CD4-positive, alpha-beta T cell treated with Interferon gamma for 1 hour (primary cell): ENCODE data around the gene DXO.
"Not testable (repeated sequence)": the region's sequence is repeated elsewhere in the genome, so short reads cannot be mapped to it uniquely, and the experiment has no call there.

Experiments used
- DNase-seq: peaks from one replicate; pipeline ENCODE4 v3.0.0-alpha.2; 2020

The DXO gene

GRCh38 chr6:31971993-31972708, at the start of gene DXO:
TSS of gene DXO (minus strand) at chr6:31972138. CDS start at chr6:31971675, 463 bp downstream.
- DNase-seq = peak; percentile 99

GRCh38 chr6:32014547-32014946, 42.6 kb upstream of the DXO start, which contains the start of gene C4B:
TSS of gene C4B (plus strand) at chr6:32014795. CDS start at chr6:32014846, 51 bp downstream.
- not testable (repeated sequence) for DNase-seq

- DNase-seq = not testable (repeated sequence)
Observed at GRCh38 chr6:32013738-32014137, 41.8 kb upstream of the DXO start.

DNA sequence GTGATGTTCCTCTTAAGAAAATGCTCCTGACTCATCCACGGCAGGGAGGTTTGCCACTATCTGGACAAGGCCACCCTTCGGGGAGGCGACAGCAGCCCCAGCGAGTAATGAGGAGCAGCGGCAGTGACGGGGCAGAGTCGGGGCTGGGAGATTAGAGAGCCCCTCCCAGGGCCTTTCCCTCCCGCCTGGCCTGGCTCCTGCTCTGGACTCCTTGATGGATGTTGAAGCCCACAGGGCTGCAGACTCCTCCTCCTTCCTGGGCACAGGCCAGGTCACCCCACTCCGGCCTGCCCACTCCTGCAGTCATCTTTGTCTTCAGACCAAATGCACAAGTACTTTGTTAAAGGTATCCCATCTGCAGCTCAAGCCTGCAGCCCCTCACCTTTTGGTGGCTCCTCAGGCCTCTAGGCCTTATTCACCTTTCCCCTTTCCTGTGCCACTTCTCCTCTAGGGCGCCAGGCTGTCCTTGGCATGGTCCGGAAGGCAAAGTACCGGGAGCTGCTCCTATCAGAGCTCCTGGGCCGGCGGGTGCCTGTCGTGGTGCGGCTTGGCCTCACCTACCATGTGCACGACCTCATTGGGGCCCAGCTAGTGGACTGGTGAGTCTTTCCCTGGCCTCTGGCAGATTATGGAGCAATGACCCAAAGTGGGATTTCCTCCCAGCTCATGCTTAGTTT, 41.1 kb upstream of the DXO start:
- DNase-seq = not testable (repeated sequence)

GRCh38 chr6:32010856-32011530, 39.1 kb upstream of the DXO start:
- DNase-seq = not testable (repeated sequence)

- not testable (repeated sequence) for DNase-seq
Observed at GRCh38 chr6:32009537-32009936, 37.6 kb upstream of the DXO start.

DNA sequence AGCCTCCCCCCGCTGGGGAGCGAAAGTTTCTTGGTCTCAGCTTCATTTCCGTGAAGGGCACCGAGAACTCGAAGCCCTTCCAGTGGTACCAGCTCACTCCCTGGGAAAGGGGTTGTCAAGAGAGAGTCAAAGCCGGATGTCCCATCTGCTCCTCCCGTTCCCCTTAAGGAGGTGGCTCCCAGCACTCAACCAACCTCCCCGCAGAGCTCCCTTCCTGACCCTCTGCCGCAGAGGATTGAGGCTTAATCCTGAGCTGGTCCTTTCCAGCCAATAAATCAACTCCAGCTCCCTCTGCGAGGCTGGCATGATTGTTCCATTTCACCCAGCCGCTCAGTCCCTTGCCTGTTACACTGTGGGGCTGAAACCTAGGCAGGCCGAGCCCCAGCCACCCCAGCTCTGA, 36.7 kb upstream of the DXO start:
- DNase-seq = not testable (repeated sequence)

DNA sequence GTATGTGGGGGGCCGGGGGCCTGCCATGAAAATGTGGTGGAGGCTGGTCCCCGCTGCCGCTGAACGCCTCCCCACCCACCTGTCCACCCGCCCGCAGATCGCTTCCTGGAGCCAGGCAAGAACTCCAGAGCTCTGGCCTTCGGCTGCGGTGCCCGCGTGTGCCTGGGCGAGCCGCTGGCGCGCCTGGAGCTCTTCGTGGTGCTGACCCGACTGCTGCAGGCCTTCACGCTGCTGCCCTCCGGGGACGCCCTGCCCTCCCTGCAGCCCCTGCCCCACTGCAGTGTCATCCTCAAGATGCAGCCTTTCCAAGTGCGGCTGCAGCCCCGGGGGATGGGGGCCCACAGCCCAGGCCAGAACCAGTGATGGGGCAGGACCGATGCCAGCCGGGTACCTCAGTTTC, 36.1 kb upstream of the DXO start:
- not testable (repeated sequence) for DNase-seq

GRCh38 chr6:32007086-32007485, 35.1 kb upstream of the DXO start:
- not testable (repeated sequence) for DNase-seq

DNA sequence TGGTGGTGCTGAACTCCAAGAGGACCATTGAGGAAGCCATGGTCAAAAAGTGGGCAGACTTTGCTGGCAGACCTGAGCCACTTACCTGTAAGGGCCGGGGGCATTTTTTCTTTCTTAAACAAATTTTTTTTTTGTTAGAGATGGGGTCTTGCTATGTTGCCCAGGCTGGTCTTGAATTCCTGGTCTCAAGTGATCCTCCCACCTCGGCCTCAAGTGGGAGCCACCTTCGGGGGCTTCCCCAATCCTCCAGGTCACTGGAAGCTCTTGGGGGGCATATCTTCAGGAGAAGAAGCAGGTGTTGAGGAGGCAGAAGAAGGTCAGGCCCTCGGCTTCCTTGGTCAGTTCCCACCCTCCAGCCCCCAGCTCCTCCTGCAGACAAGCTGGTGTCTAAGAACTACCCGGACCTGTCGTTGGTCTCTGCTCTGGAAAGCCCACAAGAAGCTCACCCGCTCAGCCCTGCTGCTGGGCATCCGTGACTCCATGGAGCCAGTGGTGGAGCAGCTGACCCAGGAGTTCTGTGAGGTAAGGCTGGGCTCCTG, 34.1 kb upstream of the DXO start:
- not testable (repeated sequence) for DNase-seq

DNA sequence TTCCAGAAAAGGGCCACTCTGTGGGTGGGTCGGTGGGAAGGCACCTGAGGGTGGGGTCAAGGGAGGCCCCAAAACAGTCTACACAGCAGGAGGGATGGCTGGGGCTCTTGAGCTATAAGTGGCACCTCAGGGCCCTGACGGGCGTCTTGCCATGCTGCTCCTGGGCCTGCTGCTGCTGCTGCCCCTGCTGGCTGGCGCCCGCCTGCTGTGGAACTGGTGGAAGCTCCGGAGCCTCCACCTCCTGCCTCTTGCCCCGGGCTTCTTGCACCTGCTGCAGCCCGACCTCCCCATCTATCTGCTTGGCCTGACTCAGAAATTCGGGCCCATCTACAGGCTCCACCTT, 33.6 kb upstream of the DXO start:
- not testable (repeated sequence) for DNase-seq

DNA sequence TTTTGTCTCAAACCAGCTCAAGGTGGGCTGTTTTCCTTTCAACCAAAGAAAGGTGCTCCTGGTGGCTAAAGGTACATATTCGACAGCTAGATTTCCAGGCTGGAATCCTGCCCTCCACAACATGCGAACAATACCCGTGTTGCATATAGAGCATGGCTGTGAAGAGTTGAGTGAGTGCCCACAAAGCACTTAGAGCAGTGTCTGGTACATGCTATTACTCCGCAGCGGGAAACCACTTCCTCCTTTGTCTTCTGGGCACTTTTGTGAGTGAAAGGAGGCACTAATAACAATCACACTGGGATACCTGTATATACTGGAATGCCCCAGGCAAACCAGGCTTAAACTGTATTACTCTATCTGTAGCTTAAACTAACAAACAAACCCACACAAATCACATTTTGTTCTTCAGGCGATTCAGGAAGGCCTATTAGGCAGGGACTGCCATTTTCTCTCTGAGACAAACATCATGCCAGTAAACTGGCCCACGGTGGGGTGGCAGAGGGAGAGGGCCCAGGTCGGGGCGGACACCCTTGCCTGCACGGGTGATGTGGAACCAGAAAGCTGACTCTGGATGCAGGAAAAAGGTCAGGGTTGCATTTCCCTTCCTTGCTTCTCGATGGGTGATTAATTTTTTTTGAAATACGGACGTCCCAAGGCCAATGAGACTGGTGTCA, 33.1 kb upstream of the DXO start:
- DNase-seq = not testable (repeated sequence)

- DNase-seq = not testable (repeated sequence)
Observed at GRCh38 chr6:32004393-32004792, 32.5 kb upstream of the DXO start.

DNA sequence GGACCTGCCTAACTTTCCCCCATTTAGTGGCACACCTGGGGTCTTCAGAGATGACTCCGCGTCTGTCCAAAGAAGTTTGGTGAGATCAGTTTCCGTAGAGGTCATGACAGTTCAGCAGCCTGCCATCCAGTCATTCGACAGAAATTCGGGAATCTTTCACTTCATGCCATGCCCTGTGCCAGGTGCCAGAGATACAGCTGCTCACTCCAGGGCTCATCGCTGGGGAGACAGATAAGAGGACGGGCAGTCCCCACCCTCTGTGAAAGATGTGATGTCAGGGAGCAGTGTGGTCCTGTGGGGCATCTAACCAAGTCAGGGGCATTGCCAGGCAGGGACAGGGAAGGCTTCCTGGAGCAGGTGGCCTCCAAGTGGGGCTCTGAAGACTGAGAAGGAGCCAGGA, 31.4 kb upstream of the DXO start:
- not testable (repeated sequence) for DNase-seq

DNA sequence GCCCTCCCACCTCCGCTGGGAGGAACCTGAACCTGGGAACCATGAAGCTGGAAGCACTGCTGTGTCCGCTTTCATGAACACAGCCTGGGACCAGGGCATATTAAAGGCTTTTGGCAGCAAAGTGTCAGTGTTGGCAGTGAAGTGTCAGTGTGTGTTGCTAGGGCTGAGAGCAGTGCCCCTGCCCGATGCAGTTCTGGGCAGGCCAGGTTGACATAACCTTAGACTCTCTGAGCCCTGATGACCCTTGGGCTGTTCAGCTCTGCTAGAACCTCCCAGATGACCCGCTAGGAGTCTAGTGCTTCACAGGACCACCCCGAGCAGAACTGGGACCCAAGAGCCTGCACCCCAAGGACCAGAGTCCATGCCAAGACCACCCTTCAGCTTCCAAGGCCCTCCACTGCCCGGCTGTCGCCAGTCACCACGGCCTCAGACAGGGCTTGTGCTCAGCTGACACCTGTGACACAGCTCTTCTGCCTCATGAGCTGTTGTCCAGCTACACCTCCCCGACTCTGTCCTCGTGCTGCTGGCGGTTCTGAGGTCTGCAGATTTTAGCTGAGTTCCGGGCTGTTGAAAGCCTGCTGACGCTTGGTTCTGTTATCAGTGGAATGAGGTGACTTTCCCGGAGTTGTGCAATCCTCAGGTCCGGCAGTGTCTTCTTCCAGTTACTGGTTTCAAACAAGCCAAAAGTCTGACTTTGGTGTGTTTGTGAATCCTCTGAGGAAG, 30.8 kb upstream of the DXO start:
- DNase-seq = not testable (repeated sequence)

DNA sequence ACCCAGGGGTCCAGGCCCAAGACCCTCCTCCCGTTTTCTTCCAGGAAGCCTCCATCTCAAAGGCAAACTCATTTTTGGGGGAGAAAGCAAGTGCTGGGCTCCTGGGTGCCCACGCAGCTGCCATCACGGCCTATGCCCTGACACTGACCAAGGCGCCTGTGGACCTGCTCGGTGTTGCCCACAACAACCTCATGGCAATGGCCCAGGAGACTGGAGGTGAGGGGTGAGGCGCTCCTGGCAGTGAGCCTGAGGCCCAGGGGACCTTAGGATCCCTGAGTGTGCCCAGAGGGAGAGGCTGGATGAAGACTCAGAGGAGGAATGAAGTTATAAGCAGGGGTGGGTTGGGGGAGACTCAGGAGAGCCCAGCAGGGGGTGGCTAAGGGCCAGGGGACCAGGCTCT, 24.4 kb upstream of the DXO start:
- not testable (repeated sequence) for DNase-seq

DNA sequence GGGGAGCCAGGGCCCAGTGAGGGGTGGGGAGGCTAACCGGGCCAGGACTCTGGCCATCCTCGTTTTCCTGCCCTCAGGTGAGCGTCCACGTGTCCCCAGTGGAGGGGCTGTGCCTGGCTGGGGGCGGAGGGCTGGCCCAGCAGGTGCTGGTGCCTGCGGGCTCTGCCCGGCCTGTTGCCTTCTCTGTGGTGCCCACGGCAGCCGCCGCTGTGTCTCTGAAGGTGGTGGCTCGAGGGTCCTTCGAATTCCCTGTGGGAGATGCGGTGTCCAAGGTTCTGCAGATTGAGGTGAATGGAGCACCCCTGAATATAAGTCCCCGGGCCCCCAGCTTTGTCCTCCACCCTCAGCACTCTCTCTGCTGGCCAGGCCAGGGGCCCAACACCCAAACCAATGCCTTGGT, 22.5 kb upstream of the DXO start:
- DNase-seq = not testable (repeated sequence)

DNA sequence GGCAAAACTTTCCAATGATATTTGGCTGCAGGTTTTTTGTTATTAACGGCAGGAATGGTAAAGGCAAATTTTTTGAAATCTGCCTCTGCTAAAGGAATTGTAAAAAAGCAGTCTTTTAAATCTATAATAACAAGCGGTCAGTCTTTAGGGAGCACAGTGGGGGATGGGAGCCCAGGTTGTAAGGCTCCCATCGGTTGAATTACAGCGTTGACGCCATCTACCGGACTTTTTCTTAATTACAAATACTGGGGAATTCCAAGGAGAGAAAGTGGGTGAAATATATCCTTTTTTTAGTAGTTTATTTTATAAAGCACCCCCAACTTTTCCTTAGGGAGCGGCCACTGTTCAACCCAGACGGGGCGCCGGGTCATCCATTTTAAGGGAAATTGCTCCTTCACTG, 17.4 kb upstream of the DXO start:
- DNase-seq = not testable (repeated sequence)

DNA sequence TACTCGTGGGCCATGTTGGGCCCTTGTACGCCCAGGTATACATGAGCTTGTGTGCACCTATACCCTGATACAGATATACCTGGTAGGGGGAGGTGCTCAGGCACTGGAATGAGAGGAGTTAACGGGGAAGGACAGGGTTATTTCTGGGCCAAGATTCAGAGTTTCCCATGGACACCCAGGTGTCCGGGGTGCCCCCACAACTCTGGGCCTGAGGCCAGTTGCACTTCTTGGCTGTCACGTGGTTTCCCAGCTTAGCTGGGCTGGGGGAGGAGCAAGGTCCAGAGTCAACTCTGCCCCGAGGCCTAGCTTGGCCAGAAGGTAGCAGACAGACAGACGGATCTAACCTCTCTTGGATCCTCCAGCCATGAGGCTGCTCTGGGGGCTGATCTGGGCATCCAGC, 9.8 kb upstream of the DXO start, which contains the start of gene C4A:
TSS of gene C4A (plus strand) at position 314 of the 400 bp plus-strand sequence. CDS start at position 365, 51 bp downstream.
- DNase-seq = not testable (repeated sequence)

- DNase-seq = not testable (repeated sequence)
Observed at GRCh38 chr6:31980998-31981397, 9.1 kb upstream of the DXO start.

- DNase-seq = not testable (repeated sequence)
Observed at GRCh38 chr6:31980195-31980876, 8.4 kb upstream of the DXO start.
